ENCODE results near the gene BCOR.

BCOR gene

DNA sequence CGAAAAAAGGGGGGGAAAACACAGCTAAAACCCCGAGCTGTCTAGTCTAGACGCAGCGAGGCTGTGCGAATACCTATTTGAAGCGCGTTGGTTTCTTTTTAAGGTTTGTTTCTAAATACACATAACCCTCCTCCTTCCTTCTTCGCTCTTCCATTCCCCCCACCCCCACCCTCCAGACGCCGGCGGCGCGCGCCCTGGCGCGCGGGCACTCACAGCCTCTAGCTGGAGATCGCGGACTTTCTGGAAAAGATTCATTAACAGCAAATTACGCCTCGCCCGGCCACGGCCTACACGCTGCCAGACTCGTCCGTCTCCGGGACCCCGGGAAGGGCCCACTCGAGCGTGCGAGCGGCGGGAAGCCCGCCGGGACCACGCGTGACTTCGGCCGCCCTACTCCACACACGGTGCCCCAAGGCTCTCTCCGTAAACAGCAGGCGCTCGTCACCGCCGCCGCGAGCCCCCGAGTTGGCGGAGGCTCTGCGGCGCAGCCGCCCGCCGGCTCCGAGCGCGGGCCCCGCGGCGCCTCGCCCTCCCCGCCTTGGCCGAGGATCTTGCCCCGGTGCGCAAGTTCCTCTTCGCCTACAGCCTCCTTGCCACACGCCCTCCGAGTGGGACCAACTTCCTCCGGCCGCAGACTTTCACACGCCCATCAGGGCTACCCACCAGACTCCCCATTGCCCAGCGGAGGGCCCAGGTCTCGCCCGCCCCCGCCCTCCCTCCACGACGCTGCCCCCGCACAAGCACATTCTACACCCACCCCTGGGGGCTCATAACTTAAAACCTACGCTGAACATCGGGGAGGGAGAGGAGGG lies 2.0 kb downstream of the BCOR start:
- H3K36me3 Mint-ChIP-seq: peaks cover 5% of the 10 kb centered on the region
- peak; percentile 27 for ATAC-seq
- H3K27ac Mint-ChIP-seq: peak overlapping the region; percentile 92
- H3K4me3 Mint-ChIP-seq: peak overlapping the region; percentile 95
- no peaks in the 10 kb centered on the region for H3K27me3 Mint-ChIP-seq
- no peaks in the 10 kb centered on the region for H3K9me3 Mint-ChIP-seq
- peaks cover 48% of the 10 kb centered on the region for H3K4me1 Mint-ChIP-seq

DNA sequence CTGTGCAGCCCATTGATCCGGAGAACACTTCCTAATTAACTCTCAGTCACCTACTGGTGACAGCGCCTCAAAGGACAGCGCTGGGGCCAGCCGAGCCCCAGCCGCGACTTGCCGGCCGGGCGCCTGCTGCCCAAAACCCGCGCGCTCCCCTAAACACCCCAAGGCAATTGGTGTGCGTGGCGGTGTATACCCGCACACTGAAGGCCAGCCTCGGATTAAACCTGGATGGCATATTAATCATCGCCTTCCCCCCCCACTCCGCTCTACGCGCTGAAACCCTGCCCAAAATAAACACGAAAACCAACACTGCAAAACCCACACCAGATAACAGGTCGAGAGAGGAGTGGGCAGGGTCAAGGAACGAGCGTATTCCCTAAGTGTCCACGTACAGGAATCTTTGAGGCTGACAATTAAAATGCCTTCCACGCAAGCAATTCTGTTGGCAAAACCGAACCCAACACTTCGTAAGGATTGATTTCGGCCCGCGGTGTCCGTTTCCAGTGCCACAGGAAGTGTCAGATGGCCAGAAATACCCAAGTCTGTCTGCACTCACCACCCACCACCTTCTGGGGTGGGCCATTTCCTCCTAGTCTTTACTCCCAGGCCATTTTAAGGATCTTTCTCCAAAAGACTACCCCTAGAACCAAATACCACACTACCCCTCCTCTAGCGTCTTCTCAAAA lies 2.7 kb downstream of the BCOR start:
- H3K27me3 Mint-ChIP-seq: no peaks in the 10 kb centered on the region
- peak overlapping the region; percentile 95 for H3K4me3 Mint-ChIP-seq
- no peaks in the 10 kb centered on the region for H3K9me3 Mint-ChIP-seq
- H3K36me3 Mint-ChIP-seq: peaks cover 5% of the 10 kb centered on the region
- H3K4me1 Mint-ChIP-seq: peaks cover 48% of the 10 kb centered on the region
- H3K27ac Mint-ChIP-seq: peak overlapping the region; percentile 92
- ATAC-seq: no peak

DNA sequence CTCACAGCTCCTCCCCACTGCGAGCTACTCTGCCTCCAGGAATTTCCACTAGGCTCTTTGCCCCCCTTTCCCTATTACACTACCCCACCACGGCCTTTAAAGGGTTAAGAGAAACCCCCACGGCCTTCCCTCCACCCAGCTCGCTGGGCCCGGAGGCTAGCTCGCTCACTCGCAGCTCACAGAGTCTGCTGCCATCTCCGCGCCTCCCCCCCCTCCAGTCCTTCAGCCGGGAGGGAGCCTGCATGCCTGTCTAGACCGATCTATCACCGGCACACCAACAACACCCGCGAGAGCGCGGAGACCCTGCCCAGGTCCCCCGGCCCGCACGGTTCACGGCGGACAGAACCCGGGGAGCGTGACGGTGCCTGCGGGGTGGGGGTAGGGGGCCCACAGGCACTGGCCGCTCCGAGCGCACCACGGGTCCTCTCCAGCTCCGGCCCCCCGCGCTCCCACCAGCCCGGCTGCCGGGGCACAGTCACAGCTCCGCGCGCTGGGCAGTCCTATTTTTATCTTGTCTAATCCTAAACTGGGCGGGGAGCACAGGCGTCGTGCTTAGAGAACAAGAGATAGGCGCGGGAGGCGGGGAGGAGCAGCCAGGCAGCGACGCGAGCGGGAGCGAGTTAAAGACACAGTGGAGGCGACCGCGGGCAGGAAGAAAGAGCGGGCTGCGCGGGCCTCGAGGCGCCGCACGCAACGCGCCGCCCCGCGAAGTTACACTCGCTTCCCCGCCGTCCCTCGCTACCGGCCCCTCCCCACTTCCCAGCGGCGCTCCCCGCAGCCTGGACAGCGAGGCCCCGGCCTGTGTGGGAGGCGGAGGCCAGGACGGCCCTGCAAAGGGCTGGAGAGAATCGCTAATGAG lies 3.5 kb downstream of the BCOR start:
- H3K4me1 Mint-ChIP-seq: peaks cover 47% of the 10 kb centered on the region
- H3K36me3 Mint-ChIP-seq: peaks cover 5% of the 10 kb centered on the region
- no peak for ATAC-seq
- peak overlapping the region; percentile 92 for H3K27ac Mint-ChIP-seq
- H3K9me3 Mint-ChIP-seq: no peaks in the 10 kb centered on the region
- peak overlapping the region; percentile 95 for H3K4me3 Mint-ChIP-seq
- H3K27me3 Mint-ChIP-seq: no peaks in the 10 kb centered on the region

DNA sequence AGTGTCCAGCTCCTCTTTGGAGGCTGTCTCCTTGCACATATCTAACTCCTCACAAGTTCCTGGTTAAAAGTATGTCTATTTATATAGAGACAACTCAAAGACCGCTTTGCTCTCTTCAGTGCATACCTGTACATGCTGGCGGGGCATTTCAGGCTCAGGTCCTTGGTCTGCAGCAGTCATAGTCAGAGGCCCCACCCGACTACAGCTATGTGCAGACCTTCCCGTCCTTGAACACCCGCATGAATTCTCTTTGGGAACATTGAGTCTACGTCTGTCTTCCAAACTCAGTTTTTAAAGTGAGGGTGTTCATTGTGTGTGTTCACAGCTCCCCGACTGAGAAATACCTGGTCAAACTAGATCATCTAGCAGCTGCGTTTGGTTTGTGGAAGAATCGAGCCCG lies 4.2 kb downstream of the BCOR start:
- Mint-ChIP-seq H3K27ac (no peak overlapping the region), H3K36me3 (peaks cover 5% of the 10 kb centered on the region), H3K4me3 (peak overlapping the region; percentile 95), H3K9me3 (no peaks in the 10 kb centered on the region), H3K27me3 (no peaks in the 10 kb centered on the region), H3K4me1 (peaks cover 54% of the 10 kb centered on the region)
- ATAC-seq: no peak

DNA sequence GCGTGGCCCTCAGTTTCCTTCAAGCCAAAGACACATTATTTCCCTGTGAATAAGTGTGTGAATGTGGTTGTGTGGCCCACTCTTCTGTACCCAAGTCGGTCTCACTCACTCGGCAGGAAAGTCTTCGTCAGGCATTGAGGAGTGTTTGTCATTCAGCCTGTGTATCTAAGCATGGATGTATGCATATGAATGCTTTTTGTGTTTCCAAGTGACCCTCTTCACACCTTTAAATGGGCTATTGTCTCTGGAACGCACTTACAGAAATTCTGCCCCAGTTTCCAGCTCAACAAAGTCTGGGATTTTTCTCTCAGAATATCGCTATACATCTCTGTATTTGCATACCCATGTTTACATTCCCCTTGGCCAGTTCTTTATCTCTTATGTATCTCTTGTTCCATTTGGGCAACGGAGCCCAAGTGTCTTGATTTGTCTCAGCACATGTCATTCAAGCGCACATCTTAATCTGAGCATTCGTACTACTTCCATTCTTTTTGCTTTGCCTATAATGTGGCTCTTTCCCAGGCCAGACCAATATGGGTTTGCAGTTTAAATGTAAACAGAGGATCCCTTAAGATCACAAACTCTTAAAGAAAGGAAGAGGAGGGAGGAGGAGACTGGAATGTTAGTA lies 4.8 kb downstream of the BCOR start:
- H3K4me3 Mint-ChIP-seq: no peak overlapping the region
- H3K36me3 Mint-ChIP-seq: peaks cover 5% of the 10 kb centered on the region
- H3K9me3 Mint-ChIP-seq: no peaks in the 10 kb centered on the region
- ATAC-seq: no peak
- no peak overlapping the region for H3K27ac Mint-ChIP-seq
- H3K4me1 Mint-ChIP-seq: peaks cover 56% of the 10 kb centered on the region
- H3K27me3 Mint-ChIP-seq: no peaks in the 10 kb centered on the region

DNA sequence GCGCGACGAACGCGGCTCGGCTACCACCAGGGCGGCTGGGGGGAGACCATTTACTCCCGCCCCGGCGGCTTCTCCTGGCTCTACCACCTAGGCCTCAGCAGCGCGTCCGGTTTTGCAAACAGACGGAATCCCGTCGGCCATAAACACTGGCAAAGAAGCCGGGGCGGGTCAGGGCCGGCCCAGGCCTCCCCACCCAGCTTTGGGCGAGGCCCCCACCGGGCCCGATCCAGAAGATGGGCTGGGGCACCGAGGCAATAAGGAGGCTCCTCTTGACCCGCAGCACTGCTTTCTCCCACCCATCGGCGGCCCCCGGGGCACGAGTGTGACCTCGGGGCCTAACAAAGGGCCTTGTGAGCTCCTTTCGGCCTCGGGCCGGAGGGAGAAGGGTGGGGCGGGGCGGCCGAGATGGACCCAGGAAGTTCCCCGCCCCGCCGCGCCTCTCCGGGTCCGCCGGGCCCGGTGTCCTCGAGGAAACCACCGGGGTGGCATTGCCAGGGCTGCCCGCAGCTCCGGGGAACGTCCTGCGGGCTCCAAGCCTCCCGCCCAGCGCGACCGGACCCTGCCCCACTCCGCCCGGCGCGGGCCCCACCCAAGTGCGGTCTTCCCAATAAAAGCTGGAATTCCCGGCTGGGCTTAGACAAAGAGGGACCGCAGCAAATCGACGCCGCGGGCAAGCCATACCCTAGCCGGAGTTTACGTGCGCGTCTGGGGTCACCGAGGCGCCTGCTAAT lies 5.9 kb downstream of the BCOR start:
- ATAC-seq: no peak
- H3K4me3 Mint-ChIP-seq: peak overlapping the region; percentile 69
- no peaks in the 10 kb centered on the region for H3K27me3 Mint-ChIP-seq
- no peak overlapping the region for H3K27ac Mint-ChIP-seq
- H3K4me1 Mint-ChIP-seq: peaks cover 57% of the 10 kb centered on the region
- no peaks in the 10 kb centered on the region for H3K9me3 Mint-ChIP-seq
- peaks cover 5% of the 10 kb centered on the region for H3K36me3 Mint-ChIP-seq

DNA sequence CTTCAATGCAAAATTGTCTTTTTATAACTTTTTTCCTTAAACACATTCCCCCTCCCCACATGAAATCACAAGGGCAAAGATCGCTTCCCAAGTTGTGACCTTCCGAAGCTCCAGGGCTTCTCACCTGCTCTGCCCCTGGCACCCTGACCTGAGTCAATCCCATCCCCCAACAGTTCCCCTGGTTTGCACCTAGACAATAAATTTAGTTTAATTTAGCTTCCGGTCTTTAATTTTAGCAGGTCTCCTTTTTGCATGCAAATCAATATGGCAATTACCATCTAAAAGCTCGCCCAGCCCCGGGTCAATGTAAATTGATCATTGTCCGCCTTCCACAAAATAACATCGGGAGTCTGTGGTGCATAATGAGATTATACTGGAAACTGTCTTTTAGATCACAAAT lies 6.8 kb downstream of the BCOR start:
- Mint-ChIP-seq H3K9me3 (no peaks in the 10 kb centered on the region), H3K27ac (no peak overlapping the region), H3K4me3 (peak overlapping the region; percentile 69), H3K36me3 (peaks cover 5% of the 10 kb centered on the region), H3K4me1 (peaks cover 66% of the 10 kb centered on the region), H3K27me3 (no peaks in the 10 kb centered on the region)
- ATAC-seq: no peak

DNA sequence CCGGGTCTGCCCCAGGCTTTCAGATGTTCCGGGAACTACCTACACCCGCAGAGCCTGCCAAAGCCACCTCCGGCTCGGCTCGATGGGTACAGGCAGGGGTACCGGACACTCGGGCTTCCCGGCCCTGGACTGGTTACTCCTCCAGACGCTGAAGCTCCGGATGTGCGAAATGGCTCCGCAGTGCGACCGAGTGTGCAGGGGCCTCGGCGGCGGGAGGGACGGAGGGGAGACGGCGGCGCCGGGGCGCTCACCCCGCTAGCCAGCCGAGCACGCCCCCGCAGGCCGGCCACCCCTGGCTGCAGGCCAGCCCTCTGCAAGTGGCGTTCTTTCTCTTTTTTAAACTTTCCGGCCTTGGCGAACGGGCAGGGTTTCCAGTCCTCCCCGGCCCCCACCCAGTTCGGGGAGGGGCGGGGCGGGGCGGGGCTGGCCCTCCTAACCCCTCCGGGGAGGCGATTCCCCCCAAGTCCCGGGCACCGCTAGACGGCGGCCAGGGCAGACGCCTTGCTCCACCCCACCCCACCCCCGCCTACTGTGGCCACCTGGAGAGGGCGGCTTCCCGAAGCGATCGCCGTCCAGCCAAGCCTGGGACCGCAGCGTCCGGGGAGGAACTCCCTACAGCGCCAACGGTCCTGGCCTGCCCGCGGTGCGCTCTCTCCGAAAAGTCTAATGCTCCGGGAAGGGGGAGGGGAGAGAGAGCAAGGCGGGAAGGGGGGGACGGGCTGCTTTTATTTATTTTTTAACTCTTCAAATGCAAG lies 7.5 kb downstream of the BCOR start:
- Mint-ChIP-seq H3K27ac (no peak overlapping the region), H3K9me3 (no peaks in the 10 kb centered on the region), H3K27me3 (no peaks in the 10 kb centered on the region), H3K36me3 (peaks cover 5% of the 10 kb centered on the region), H3K4me1 (peaks cover 69% of the 10 kb centered on the region), H3K4me3 (peak overlapping the region; percentile 69)
- peak; percentile 50 for ATAC-seq

DNA sequence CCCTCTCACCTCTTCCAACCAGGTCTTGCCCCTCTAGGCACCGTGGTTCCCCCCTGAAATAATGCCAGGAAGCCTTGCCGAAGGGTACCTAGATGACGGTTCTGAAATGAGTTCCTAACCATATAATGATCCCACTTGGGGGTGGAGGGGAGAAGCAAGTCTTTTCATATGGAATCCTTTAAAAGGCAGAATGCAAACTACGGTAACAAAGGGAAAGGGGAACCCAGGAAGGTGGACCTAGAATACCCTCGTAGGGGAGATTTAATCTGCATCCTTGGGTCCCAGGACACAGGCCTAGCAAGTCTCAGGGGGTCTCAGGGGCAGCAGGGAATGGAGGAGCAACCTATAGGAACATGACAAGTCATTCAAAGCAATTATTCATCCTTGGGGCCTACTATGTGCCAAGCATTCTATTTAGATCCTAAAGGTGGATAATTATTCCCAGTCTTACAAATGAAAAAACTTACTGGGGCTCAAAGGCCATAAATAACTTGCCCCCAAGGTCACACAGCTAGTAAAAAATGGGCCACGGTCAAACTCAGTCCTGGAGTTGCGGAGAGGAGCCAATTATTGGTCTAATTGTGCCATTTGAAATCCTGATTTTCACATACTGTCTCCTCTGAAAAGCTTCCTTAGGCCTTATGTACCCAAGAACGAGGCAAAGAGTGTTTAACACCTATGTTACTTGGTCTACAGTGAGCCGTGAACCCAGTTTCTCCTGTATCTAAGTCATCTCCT lies 8.8 kb downstream of the BCOR start:
- Mint-ChIP-seq H3K36me3 (peaks cover 5% of the 10 kb centered on the region), H3K4me3 (no peak overlapping the region), H3K4me1 (peaks cover 66% of the 10 kb centered on the region), H3K27ac (no peak overlapping the region), H3K27me3 (no peaks in the 10 kb centered on the region), H3K9me3 (no peaks in the 10 kb centered on the region)
- ATAC-seq: no peak

DNA sequence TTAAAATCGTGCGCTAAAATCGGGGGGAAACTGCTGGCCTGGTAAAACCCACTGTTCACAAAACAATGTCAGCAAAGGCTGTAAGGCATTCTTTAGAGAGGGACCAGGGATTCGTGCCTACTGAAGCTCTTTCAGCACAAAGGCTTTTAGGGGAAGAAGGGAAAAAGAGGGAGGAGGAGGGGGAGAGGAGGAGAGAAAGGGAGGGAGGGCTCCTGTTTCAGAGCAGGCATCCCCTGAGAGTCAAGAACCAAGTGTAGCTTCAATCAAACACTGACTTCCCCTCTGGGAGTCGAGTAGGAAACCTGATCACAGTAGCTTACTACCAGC lies 9.5 kb downstream of the BCOR start:
- peaks cover 5% of the 10 kb centered on the region for H3K36me3 Mint-ChIP-seq
- no peak overlapping the region for H3K27ac Mint-ChIP-seq
- H3K4me3 Mint-ChIP-seq: no peak overlapping the region
- H3K27me3 Mint-ChIP-seq: no peaks in the 10 kb centered on the region
- no peaks in the 10 kb centered on the region for H3K9me3 Mint-ChIP-seq
- H3K4me1 Mint-ChIP-seq: peaks cover 61% of the 10 kb centered on the region
- no peak for ATAC-seq

DNA sequence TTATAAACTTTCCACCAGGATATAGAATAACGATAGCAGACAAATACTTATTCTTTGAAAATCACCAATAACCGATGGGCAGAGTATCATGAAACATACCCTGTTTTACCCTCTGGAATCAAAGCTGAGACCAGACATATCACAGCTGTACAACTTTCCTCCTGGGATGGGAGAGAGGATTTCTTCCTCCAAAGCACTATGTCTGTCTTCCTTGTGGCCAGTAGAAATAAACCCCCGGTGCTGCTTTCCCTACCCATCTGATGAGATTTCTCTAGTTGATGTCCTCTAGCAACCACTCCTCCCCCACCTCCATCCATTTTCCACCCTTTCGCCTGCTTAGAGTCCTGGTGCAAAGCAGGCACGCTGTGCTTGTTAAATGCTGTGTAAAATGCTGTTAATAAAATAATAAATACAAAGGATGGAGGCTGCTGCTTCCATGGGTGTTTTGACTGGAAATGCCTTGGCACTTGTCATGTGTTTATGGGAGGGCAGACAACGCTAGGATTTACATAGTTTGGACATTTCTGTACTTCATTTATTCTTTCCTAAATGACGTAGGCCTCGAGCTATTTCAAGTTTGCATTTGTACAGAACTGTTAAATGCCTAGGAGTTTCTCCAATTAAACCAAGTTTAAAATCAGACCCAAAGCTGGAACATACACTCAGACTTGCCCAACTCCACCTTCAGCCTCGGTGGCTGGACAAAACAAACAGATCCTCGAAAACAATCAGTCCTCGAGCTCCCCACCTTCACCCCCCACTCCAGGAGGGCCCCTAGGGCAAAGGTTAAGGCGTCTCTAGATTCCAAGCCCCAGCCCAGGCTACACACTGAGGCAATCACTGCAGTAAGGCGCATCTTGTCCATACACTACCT lies 10.1 kb downstream of the BCOR start:
- Mint-ChIP-seq H3K27ac (no peak overlapping the region), H3K4me1 (peaks cover 58% of the 10 kb centered on the region), H3K4me3 (no peak overlapping the region)

DNA sequence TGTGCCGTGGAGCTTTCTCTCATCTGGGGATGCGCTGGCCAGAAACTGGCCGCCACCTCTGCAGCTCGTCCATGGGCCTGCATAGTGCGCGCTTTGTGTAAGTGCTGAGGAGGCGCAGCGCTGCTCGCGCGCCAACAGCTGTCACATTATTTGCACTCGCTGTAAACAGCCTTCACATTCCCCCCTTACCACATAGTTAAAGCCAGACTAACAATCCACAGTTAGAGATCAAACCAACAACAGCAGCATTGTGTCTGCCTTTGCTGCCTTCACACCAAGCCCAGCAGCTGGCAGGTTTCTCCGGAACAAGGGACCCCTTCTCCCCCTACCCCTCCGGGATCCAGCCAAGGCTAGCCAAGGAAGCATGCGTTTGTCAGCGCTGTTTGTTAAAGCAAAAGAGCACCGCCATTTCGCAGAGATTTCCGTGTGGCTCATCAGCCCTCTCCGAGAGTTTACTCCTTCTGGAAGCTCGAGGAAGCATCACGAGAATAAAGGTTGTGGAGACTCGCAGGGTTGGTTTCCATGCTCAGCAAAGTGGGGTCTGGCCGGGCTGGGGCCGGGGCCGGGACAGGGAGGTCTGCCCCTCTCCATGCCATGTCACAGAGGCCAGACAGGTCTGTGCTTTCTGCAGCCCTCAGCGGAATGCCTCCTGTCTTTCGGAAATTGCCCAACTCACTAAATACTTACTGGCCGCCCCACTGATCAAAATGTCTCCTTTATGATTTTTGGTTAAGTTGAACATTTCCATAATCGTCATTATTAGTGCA lies 11.0 kb downstream of the BCOR start:
- Mint-ChIP-seq H3K4me3 (no peak overlapping the region), H3K9me3 (no peaks in the 10 kb centered on the region), H3K27ac (no peak overlapping the region), H3K4me1 (peaks cover 60% of the 10 kb centered on the region), H3K36me3 (no peaks in the 10 kb centered on the region), H3K27me3 (no peaks in the 10 kb centered on the region)
- ATAC-seq: no peak

More for the DNA sequence above, 10.1 kb downstream of the BCOR start:
- H3K9me3 Mint-ChIP-seq: no peaks in the 10 kb centered on the region
- ATAC-seq: no peak
- no peaks in the 10 kb centered on the region for H3K27me3 Mint-ChIP-seq
- H3K36me3 Mint-ChIP-seq: peaks cover 5% of the 10 kb centered on the region
